Heart right ventricle (tissue), 16 donors: ENCODE measurements around the gene IKZF5. TPM values are rescaled to one million over a fixed set of nuclear protein-coding genes. Genes with fewer than 3 reads are reported as not detected.

ENCODE experiments used
- ATAC-seq, 8 donors: fragments of 200-7000 bp; cut with Tn5 transposase; one replicate each; pipeline ENCODE4 v1.9.1; 2020; ENCODE audit warnings: mild to moderate bottlenecking in 8 of 8, moderate library complexity in 8 of 8, moderate number of reproducible peaks in 1 of 8
- DNase-seq, 2 donors: peaks; one replicate each; pipeline ENCODE4 v3.0.0-alpha.2; 2020
- H3K27ac ChIP-seq, 10 donors: fragments of 200-600 bp; sonication (generic) in 2 of 10; one replicate each; pipeline versions ENCODE4 v1.5.0 to v1.8.0; 2020 to 2022; ENCODE audit warnings: mild to moderate bottlenecking in 3 of 10
- H3K27me3 ChIP-seq, 7 donors: fragments of 200-600 bp; one replicate each; pipeline ENCODE4 v1.8.0; 2021 to 2022; ENCODE audit warnings: mild to moderate bottlenecking in 2 of 7
- H3K36me3 ChIP-seq, 9 donors: fragments of 200-600 bp; sonication (generic) in 1 of 9; one replicate each; pipeline versions ENCODE4 v1.5.0 to v1.8.0; 2020 to 2022; ENCODE audit warnings: mild to moderate bottlenecking in 2 of 9
- H3K4me1 ChIP-seq, 9 donors: fragments of 200-600 bp; sonication (generic) in 1 of 9; one replicate each; pipeline versions ENCODE4 v1.5.0 to v1.8.0; 2020 to 2022; ENCODE audit warnings: mild to moderate bottlenecking in 4 of 9
- H3K4me3 ChIP-seq, 10 donors: fragments of 200-600 bp; sonication (generic) in 2 of 10; one replicate each; pipeline versions ENCODE4 v1.5.0 to v1.8.0; 2020 to 2022; ENCODE audit warnings: mild to moderate bottlenecking in 7 of 10, moderate library complexity in 2 of 10
- H3K9me3 ChIP-seq, 11 donors: fragments of 200-600 bp in 10 of 11; sonication (generic) in 2 of 11; one replicate each; pipeline versions ENCODE4 v1.5.0 to v1.8.0; 2013 to 2022; ENCODE audit warnings: mild to moderate bottlenecking in 2 of 11, control low read depth in 1 of 11, moderate library complexity in 1 of 11
- CTCF ChIP-seq, 9 donors: fragments of 200-600 bp; sonication (generic) in 2 of 9; IDR thresholded peaks; one replicate each; pipeline versions ENCODE4 v1.5.0 to v1.8.0; 2021 to 2022; ENCODE audit warnings: antibody characterized with exemption in 9 of 9, mild to moderate bottlenecking in 5 of 9, moderate library complexity in 1 of 9
- WGBS, 2 donors: extraction: QIAGEN DNeasy Blood & Tissue Kit; methylation state at CpG; one replicate each; pipeline ENCODE4 v1.1.7; 2013; ENCODE audit warnings: inconsistent platforms in 1 of 2; 5-methylcytosine and 5-hydroxymethylcytosine counted together
- intact Hi-C, 10 donors: fragments of 100-400 bp; cut with DNase I; formaldehyde crosslinking; loops; one replicate each; pipeline versions ENCODE4 v1.11.1 to v1.14.2; 2022
- polyA plus RNA-seq, 2 donors: library from polyadenylated mRNA; stranded (reverse); fragments of 200-250 nt; gene quantifications; one replicate each; pipeline ENCODE4 v1.2.3, GENCODE V29; 2013
- total RNA-seq, 10 donors: library from RNA; stranded (reverse); fragmentation: NEBNext Ultra II Directional in 3 of 10; extraction: Animal tissue kit (Norgen Biotek cat#: 25700) in 3 of 10; gene quantifications; one replicate each; pipeline versions ENCODE4 v1.2.1 to v1.2.4, GENCODE V29; 2021 to 2023
- donor health status: Arrhythmogenic right ventricular cardiomyopathy.
- donor health status: ischemic (EF 13 %, LVEDD 7.1; RV severe dilation, severe dysfunction).
- donor health status: healthy with polysubstance abuse.
- donor health status: DM: no; HTN: yes; CAD: no.
- donor health status: DM: no; HTN: no; CAD: no.
- donor health status: ischemic (EF 25% LVEDD 6.9; RV normal size, moderate dysfunction).
- donor health status: ischemic (EF 25% LVEDD 5.7; RV mildly dilated, moderate dysfunction).
- donor health status: healthy.
- donor health status: DM: yes; HTN: yes; CAD: no.
- donor health status: Ischemic cardiomyopathy.
- donor health status: ischemic (EF 35%, LVEDD 5.7; RV mildly dilated, moderate dysfunction).
- donor health status: nonischemic (EF 11% LVEDD 7.7; RV severe dilation, severe dysfunction).
- donor health status: DM: yes; HTN: yes; CAD: no.
- donor health status: PGD.
- donor health status: ischemic (EF 29% LVEDD 5.4; RV normal size, mild dysfunction).
- donor health status: nonischemic (EF 23%, LVEDD 6.1; RV moderate dilation, normal function).

IKZF5 gene
- total and polyA plus RNA-seq, 12 donors: 3.8 to 14.4 (median 10.9) TPM

GRCh38 chr10:123044391-123044790 lies 35.8 kb upstream of the IKZF5 start:
- intact Hi-C loops: loop anchor here in 7 of 10 donors (5.0 to 10.0 kb wide), 2 partner anchors 510 to 513 kb away; no protein-coding TSS in a partner anchor
- H3K36me3 ChIP-seq: peaks cover 0 to 85% (median 10%) of the 10 kb centered on the region in 9 donors
- WGBS, 2 donors: 83 to 96% methylated on average over 2 of the region's 2 CpGs
- H3K27me3 ChIP-seq: no peaks in the 10 kb centered on the region
- H3K4me1 ChIP-seq: no peaks in the 10 kb centered on the region
- no peak for DNase-seq
- no peaks in the 10 kb centered on the region for H3K9me3 ChIP-seq
- peak in 2 of 9 donors; percentile 3 to 10 for TF ChIP-seq CTCF (IDR thresholded peaks at IDR 0.05)
- no peak for ATAC-seq
- H3K4me3 ChIP-seq: no peak overlapping the region
- H3K27ac ChIP-seq: no peak overlapping the region

GRCh38 chr10:123043409-123043925 lies 34.9 kb upstream of the IKZF5 start:
- peaks cover 0 to 83% (median 10%) of the 10 kb centered on the region in 9 donors for H3K36me3 ChIP-seq
- 19 to 22% methylated on average over 5 of the region's 5 CpGs for WGBS, 2 donors
- intact Hi-C loops: loop anchor here (1.0 to 10.0 kb wide), 4 partner anchors 511 to 516 kb away; no protein-coding TSS in a partner anchor

GRCh38 chr10:123042708-123043408 lies 34.3 kb upstream of the IKZF5 start:
- Histone ChIP-seq H3K36me3 (peaks cover 0 to 84% (median 7%) of the 10 kb centered on the region in 9 donors), H3K27me3 (no peaks in the 10 kb centered on the region), H3K4me3 (no peak overlapping the region), H3K27ac (no peak overlapping the region), H3K4me1 (no peaks in the 10 kb centered on the region), H3K9me3 (no peaks in the 10 kb centered on the region)
- intact Hi-C loops: loop anchor here (1.0 to 10.0 kb wide), 4 partner anchors 512 to 516 kb away; no protein-coding TSS in a partner anchor
- no peak for ATAC-seq
- no peak for DNase-seq
- TF ChIP-seq CTCF (IDR thresholded peaks at IDR 0.05): no peak
- WGBS, 2 donors: 85 to 87% methylated on average over 12 of the region's 12 CpGs

More at GRCh38 chr10:123043409-123043925, 34.9 kb upstream of the IKZF5 start:
- ATAC-seq (peak in 4 of 8 donors; percentile 34 to 63 (median 50)), DNase-seq (peak in 1 of 2 donors; percentile 7)
- Histone ChIP-seq H3K27me3 (no peaks in the 10 kb centered on the region), H3K4me3 (no peak overlapping the region), H3K4me1 (no peaks in the 10 kb centered on the region), H3K9me3 (no peaks in the 10 kb centered on the region), H3K27ac (no peak overlapping the region)
- peak; percentile 23 to 70 (median 58) for TF ChIP-seq CTCF (IDR thresholded peaks at IDR 0.05)

- Histone ChIP-seq H3K27ac (no peak overlapping the region), H3K36me3 (peaks cover 0 to 90% (median 5%) of the 10 kb centered on the region in 9 donors), H3K9me3 (no peaks in the 10 kb centered on the region), H3K4me1 (no peaks in the 10 kb centered on the region), H3K4me3 (no peak overlapping the region), H3K27me3 (no peaks in the 10 kb centered on the region)
- no peak for ATAC-seq
- intact Hi-C loops: no loop called here
- DNase-seq: no peak
- no peak for TF ChIP-seq CTCF (IDR thresholded peaks at IDR 0.05)
Measured at GRCh38 chr10:123039632-123039930, 31.0 kb upstream of the IKZF5 start.
